Right ventricle myocardium superior (tissue), 1 donor: ENCODE results near the gene LDLRAD4. TPM values are rescaled to one million over a fixed set of nuclear protein-coding genes. Genes with fewer than 3 reads are reported as not detected.
"Not testable (repeated sequence)": the region's sequence is repeated elsewhere in the genome, so short reads cannot be mapped to it uniquely, and the experiment has no call there.

Source experiments
- ATAC-seq: fragments of 200-7000 bp; cut with Tn5 transposase; one replicate; pipeline ENCODE4 v1.9.1; 2020; ENCODE audit warnings: mild to moderate bottlenecking; ENCODE audit not compliant: poor library complexity
- DNase-seq: peaks from one replicate; pipeline ENCODE4 v3.0.0-alpha.2; 2020
- intact Hi-C: fragments of 100-400 bp; cut with DNase I; formaldehyde crosslinking; loops from one replicate; pipeline ENCODE4 v1.11.2; 2022
- total RNA-seq: library from RNA; stranded (reverse); fragmentation: NEBNext Ultra II Directional; extraction: Animal tissue kit (Norgen Biotek cat#: 25700); gene quantifications from one replicate; pipeline ENCODE4 v1.2.1, GENCODE V29; 2021
- donor health status: DM: no; HTN: yes; CAD: no; lungs with severe emphysema.

The LDLRAD4 gene
- total RNA-seq, 1 donor from 2014 or later: 29.3 TPM

DNA sequence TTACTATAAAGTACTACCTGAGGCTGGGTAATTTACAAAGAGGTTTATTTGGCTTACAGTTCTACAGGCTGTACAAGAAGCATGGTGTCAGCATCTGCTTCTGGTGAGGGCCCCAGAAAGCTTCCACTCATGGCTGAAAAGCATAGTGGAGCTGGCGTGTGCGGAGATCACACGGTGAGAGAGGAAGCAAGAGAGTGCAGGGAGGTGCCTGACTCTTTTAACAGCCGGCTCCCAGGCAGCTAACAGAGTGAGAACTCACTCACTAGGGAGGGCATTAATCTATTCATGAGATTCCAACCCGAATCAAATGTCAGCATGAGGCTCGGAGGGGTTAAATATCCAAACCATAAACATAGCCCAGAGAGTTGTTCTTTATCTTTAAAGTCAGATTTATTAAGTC lies 117.3 kb downstream of the LDLRAD4 start:
- intact Hi-C loops: no loop called here
- ATAC-seq (no peak), DNase-seq (no peak)

GRCh38 chr18:13336841-13337240 lies 118.3 kb downstream of the LDLRAD4 start:
- ATAC-seq: no peak
- intact Hi-C loops: no loop called here

DNA sequence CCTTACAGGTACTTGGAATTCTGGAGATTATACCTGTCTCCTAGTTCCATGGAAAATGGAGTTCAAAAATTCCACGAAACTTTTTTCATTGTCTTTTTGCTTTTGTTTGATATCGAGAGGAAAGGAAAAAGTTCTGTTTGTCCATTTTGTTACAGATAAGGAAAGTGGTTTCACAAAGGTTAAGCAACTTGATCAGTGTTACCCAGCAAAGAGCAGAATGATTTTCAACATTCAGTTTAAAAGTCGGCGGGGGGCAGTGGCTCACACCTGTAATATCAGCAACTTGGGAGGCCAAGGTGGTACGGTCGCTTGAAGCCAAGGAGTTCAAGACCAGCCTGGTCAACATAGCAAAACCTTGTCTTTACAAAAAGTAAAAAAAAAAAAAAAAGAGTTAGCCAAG lies 118.8 kb downstream of the LDLRAD4 start:
- intact Hi-C loops: no loop called here
- no peak for DNase-seq

More at GRCh38 chr18:13336841-13337240, 118.3 kb downstream of the LDLRAD4 start:
- DNase-seq: no peak

GRCh38 chr18:13338318-13338717 lies 119.8 kb downstream of the LDLRAD4 start:
- no peak for ATAC-seq
- intact Hi-C loops: no loop called here
- no peak for DNase-seq

More for the DNA sequence above, 118.8 kb downstream of the LDLRAD4 start:
- no peak for ATAC-seq

GRCh38 chr18:13339653-13340052 lies 121.1 kb downstream of the LDLRAD4 start:
- intact Hi-C loops: no loop called here
- ATAC-seq: no peak
- no peak for DNase-seq

DNA sequence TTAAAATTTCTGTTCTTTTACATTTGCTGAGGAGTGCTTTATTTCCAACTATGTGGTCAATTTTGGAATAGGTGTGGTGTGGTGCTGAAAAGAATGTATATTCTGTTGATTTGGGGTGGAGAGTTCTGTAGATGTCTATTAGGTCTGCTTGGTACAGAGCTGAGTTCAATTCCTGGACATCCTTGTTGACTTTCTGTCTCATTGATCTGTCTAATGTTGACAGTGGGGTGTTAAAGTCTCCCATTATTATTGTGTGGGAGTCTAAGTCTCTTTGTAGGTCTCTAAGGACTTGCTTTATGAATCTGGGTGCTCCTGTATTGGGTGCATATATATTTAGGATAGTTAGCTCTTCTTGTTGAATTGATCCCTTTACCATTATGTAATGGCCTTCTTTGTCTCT lies 127.9 kb downstream of the LDLRAD4 start:
- DNase-seq, intact Hi-C loops, ATAC-seq: not testable (repeated sequence)

DNA sequence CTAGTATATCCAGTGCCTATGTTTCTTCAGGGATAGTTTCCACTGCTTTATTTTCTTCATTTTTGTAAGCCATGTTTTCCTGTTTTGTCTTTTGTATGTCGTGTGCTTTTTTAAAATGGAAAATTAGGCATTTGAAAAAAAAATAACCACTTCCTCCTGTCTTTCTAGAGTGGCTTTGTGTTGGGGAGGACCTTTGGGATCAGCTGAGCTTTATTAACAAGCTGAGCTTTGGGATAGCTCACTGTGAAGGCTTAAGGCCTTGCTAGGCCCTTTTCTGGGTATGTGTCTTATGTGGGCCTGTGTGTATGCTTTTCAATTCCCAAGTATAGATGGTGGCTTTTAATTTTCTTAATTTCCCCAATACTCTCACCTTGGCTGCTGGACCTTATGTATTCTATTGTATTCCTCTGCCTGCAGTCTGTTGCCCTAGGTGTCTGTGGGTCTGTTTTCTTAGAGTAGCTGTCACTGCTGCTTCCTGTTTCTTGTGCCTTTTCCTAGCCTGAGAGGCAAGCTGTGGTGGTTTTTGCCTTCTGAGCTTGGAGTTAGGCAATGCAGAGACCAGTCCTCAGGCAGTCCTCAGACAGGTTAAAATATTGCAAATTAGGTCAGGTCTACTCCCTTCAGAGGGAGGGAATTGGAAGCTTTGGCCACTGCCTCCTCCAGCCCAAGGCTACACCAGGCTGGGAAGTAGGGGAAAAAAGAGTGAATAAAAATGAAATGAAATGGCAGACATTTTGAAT lies 134.7 kb downstream of the LDLRAD4 start:
- no peak for ATAC-seq
- DNase-seq: no peak
- intact Hi-C loops: no loop called here

DNA sequence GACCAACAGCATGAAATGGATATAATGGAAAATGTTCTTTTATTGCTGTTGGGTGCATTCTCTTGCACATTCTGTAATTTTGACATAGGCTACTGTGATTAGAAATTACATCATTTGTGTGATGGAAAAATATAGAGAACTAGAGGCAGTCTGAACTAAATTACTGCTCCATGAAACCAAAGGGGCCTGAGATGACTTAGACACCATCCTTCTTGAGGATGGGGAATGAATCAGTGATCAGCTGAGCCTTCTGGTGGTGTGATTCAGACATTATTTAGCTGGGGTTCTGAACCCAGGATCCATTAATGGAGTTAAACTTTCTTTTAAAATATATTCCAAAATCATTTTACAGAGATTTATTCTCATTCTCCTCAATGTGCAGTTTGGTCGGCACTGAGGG lies 135.8 kb downstream of the LDLRAD4 start:
- intact Hi-C loops: no loop called here
- no peak for DNase-seq
- ATAC-seq: no peak

DNA sequence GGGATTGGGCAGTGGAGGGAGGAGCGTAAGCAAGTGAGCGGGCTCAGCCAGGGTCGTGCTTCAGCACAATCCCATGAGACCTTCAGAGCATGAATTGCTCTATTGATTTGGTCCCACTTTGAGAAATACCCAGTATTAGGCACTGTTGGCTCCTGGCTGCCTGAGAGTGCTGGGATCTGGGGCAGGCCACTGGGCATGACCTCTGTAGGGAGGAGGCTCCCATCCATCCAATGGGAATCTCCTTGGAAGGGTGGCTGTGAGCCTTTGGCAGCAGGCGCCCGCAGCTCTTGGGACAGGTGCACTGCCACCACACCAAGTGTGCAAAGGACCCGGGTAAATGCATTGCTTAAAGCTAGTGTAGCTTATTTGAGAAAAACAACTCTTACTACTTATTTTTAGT lies 137.5 kb downstream of the LDLRAD4 start:
- intact Hi-C loops: no loop called here
- peak; percentile 26 for ATAC-seq
- no peak for DNase-seq

DNA sequence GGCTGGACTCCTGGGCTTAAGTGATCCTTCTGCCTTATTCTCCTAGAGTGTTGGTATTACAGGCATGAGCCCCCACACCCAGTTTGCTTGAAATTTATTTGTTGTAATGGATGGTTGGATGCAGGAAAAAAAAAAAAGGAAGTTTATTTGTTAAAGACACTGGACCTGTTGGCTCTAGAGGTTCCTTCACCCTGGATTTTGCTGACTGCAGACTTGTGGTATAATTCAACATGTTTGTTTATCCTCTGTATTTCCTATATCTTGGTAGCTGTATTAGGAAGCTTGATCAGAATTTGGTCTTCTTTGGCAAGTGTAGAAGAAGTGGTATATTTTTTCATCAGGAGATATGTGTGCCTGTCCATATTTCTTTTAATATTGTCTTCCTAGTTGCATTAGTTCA lies 138.7 kb downstream of the LDLRAD4 start:
- no peak for ATAC-seq
- intact Hi-C loops: no loop called here
- DNase-seq: no peak

DNA sequence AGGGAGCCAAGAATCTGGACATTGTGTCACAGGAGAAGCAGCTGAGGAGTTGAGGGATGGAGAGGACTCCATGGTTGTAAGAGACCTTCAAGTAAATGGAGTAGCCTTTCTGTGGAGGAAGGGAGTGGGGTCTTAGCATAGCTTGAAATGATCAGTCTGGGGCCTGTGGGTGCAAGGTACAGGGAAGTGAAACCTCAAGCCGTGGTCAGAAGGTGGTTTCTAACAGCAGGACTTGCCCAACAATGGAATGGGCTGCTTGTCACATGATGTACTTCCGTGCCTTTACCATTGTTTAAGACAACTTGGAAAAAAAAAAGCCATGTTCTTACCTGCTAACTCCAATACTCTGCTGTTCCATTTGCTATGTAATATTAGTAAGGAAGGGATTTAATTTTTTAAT lies 140.7 kb downstream of the LDLRAD4 start:
- ATAC-seq: no peak
- intact Hi-C loops: no loop called here
- DNase-seq: no peak

GRCh38 chr18:13361431-13361830 lies 142.9 kb downstream of the LDLRAD4 start:
- ATAC-seq (no peak), DNase-seq (no peak)
- intact Hi-C loops: no loop called here

DNA sequence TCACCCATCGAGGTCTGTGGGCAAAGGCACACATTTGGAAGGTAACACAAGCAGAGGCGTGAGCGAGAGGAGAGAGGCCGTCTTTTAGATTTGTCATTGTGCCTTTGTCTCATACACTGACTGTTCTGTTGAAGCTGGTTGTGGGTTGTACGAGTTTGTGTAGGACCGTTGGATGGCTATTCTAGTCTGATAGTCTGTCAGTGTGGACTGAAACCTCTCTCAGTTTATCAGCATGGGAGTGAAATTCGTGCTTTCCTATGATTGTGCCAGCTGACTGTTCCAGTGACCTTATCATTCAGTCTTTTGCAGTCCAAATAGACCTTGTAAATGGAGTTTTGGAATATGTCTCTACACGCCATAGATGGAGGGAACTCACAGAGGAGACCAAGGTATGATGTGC lies 143.5 kb downstream of the LDLRAD4 start:
- ATAC-seq: peak; percentile 60
- intact Hi-C loops: no loop called here
- DNase-seq: no peak

DNA sequence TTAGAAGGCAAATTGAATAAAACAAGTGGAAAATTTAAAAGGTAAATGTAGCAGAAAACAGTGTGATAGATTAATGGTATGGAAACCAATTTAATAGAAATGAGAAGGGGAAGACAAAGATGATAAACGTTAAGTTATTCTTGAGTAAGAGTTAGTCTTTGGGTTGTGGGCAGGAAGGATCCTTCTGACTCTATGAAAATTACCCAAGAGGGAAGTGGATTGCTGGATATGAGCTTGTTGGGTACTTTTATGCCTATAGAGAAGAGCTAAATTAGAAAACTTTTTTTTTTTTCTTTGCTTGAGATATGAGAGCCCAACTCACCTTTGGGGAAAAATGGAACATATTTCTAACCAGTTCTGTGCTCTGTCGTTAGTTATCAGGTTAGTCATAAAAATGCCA lies 144.0 kb downstream of the LDLRAD4 start:
- no peak for DNase-seq
- ATAC-seq: no peak
- intact Hi-C loops: no loop called here

DNA sequence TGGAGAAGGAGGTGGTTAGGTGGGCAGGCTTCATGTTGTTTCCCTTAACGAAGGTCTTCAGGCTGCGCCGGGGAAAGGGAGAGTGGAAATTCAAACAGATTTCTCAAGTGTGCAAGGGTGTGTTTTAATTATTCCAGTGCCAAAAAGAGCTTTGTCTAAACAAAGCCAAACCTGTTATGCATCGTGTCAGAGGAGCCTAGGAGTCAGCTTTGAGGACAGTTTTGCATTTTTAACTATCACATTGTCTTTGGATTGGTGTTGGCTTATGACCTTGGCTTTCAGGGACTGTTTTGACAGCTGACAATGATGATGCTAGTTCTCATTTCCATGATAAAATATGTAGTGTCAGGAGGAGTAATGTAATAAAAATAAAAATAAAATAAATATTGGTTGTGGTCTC lies 144.8 kb downstream of the LDLRAD4 start:
- intact Hi-C loops: no loop called here
- DNase-seq: no peak
- ATAC-seq: no peak

DNA sequence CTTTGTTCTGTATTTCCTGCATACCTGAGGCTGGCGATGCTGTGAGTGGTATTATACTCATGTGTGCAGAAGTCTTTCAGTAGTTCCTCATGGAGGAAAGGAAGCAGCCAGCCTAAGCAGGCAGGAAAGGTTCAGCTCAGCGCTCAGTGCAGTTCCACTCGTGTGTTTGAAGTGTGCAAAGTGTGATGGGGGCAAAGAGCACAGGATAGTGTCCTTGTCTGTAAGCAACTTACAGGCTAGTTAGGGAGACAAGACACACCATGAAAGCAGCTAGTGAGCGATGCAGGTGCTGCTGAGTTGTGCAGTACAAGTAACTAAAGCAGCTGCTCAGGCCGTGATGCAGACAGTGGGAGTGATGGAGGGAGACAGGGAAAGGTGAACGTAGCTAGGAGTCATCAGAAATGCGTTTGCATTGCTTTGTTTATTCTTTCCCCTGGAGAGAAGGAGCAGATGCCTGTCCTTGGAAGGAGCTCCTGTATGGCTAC lies 146.2 kb downstream of the LDLRAD4 start:
- no peak for DNase-seq
- intact Hi-C loops: no loop called here
- no peak for ATAC-seq

GRCh38 chr18:13366131-13366530 lies 147.6 kb downstream of the LDLRAD4 start:
- intact Hi-C loops: no loop called here
- ATAC-seq: no peak
- no peak for DNase-seq

DNA sequence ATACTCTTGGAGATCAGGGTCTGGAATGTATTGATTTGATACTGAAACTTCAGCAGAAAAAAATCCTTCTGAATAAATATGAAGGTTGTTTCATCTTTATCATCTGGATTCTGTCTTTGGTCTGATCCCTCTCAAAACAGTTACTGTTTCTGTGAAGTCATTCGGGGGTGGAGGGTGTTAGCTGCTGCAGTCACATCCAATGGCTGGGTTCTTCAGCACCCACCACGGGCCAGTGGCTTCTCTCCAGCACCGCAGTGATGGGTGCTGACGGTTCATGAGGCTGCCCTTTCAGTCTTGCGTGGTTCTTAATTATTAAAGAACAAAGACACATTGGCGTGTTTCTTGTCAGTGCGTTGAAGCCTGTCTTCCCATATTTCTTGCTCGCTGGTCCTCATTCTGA lies 148.0 kb downstream of the LDLRAD4 start:
- DNase-seq (no peak), ATAC-seq (no peak)
- intact Hi-C loops: no loop called here

DNA sequence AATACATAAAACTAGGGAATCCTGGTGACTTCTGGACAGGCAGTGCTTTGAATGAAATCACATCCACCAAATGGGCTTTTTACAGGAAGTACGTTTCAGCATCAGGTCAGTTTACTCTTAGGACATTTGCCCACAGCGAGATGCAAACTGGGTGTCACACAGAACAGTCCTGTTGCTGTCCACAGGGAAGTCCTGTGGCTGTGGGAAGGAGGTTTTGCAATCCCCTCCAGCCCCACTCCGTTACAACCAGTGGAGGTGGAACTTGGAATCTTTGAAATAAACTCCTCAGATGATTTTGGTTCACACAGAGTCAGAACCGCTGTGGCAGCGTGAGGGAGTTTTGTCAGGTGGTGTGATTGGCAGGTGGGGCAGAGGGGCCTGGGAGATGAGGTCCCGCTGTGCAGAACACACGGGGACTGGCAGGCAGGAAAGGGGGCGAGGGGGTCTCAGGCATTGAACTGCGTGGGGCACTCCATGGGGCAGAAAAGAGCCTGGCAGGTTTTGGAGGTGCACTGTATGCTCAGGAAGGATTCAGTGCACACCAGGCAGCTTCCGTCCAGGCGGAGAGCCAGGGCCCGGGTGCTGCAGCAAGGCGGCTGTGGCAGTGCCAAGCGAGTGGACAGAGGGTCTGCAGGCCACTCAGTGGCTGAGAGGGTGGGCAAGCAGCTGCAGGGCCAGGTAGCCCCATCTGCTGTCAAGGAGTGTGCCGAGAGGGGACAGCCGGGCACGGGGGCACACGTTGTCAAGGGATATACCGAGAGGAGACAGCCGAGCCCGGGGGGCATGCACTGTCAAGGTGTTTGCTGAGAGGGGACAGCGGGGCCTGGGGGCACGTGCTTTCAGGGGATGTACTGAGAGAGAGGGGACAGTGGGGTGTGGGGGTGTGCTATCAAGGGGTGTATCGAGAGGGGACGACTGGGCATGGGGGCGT lies 148.7 kb downstream of the LDLRAD4 start:
- DNase-seq (no peak), ATAC-seq (no peak)
- intact Hi-C loops: no loop called here
